GM23338 (cell line): ENCODE data around the gene MRPL34. TPM values are rescaled to one million over a fixed set of nuclear protein-coding genes. Genes with fewer than 3 reads are reported as not detected.

ENCODE experiments used
- ATAC-seq: fragments of 200-7000 bp; cut with Tn5 transposase; 3 replicates; pipeline ENCODE4 v1.9.1; 2020
- DNase-seq: peaks from one replicate; pipeline ENCODE4 v3.0.0-alpha.2; 2015; ENCODE audit warnings: low spot score
- H2AFZ ChIP-seq: fragments of 200-600 bp; sonication (generic); 2 replicates; pipeline ENCODE4 v1.8.0; 2016; ENCODE audit warnings: antibody characterized with exemption, mild to moderate bottlenecking, moderate library complexity
- H3F3A ChIP-seq: fragments of 200-600 bp; sonication (generic); replicated peaks from 2 replicates; pipeline ENCODE4 v1.8.0; 2017; ENCODE audit warnings: antibody characterized with exemption, mixed run types, low read depth
- H3K27ac ChIP-seq: fragments of 200-600 bp; sonication (generic); 2 replicates; pipeline ENCODE4 v1.6.1; 2016; ENCODE audit warnings: low read depth
- H3K27me3 ChIP-seq: fragments of 200-600 bp; sonication (generic); 2 replicates; pipeline ENCODE4 v1.8.0; 2016; ENCODE audit warnings: mild to moderate bottlenecking, mixed run types, moderate library complexity; ENCODE audit not compliant: insufficient read depth
- H3K36me3 ChIP-seq: fragments of 200-600 bp; sonication (generic); 2 replicates; pipeline ENCODE4 v1.8.0; 2016; ENCODE audit warnings: mild to moderate bottlenecking; ENCODE audit not compliant: insufficient read depth
- H3K4me1 ChIP-seq: fragments of 200-600 bp; sonication (generic); 2 replicates; pipeline ENCODE4 v1.8.0; 2016; ENCODE audit warnings: mild to moderate bottlenecking, moderate library complexity; ENCODE audit not compliant: insufficient read depth
- H3K4me2 ChIP-seq: fragments of 200-600 bp; sonication (generic); 2 replicates; pipeline ENCODE4 v1.7.1; 2017; ENCODE audit warnings: mixed run types
- H3K4me3 ChIP-seq: fragments of 200-600 bp; sonication (generic); 2 replicates; pipeline ENCODE4 v1.6.1; 2016; ENCODE audit warnings: mixed run types
- H3K79me2 ChIP-seq: fragments of 200-600 bp; sonication (generic); replicated peaks from 2 replicates; pipeline ENCODE4 v1.8.0; 2017; ENCODE audit warnings: mild to moderate bottlenecking; ENCODE audit not compliant: insufficient read depth
- H3K9me2 ChIP-seq: fragments of 200-600 bp; sonication (generic); 2 replicates; pipeline ENCODE4 v1.8.0; 2017; ENCODE audit not compliant: insufficient read depth
- H4K20me1 ChIP-seq: fragments of 200-600 bp; sonication (generic); replicated peaks from 2 replicates; pipeline ENCODE4 v1.8.0; 2017; ENCODE audit warnings: mild to moderate bottlenecking; ENCODE audit not compliant: insufficient read depth
- H3K27ac Mint-ChIP-seq: 2 replicates; pipeline ENCODE4 v1.8.0; 2020; ENCODE audit warnings: inconsistent platforms, mild to moderate bottlenecking, moderate library complexity, mixed read lengths
- H3K27me3 Mint-ChIP-seq: 3 replicates; pipeline ENCODE4 v1.8.0; 2022; ENCODE audit warnings: low read depth, mild to moderate bottlenecking, moderate library complexity, mixed read lengths, inconsistent platforms; ENCODE audit not compliant: insufficient read depth, poor library complexity
- H3K36me3 Mint-ChIP-seq: 3 replicates; pipeline ENCODE4 v1.8.0; 2021; ENCODE audit warnings: low read depth, mild to moderate bottlenecking, inconsistent platforms, moderate library complexity, mixed read lengths
- H3K4me1 Mint-ChIP-seq: 3 replicates; pipeline ENCODE4 v1.8.0; 2020; ENCODE audit warnings: mild to moderate bottlenecking, inconsistent platforms, mixed read lengths
- H3K4me3 Mint-ChIP-seq: 3 replicates; pipeline ENCODE4 v1.8.0; 2021; ENCODE audit warnings: moderate library complexity, mild to moderate bottlenecking, inconsistent platforms, mixed read lengths
- H3K9me3 Mint-ChIP-seq: 3 replicates; pipeline ENCODE4 v1.8.0; 2020; ENCODE audit warnings: moderate library complexity, mild to moderate bottlenecking, inconsistent platforms, mixed read lengths
- CREB1 ChIP-seq: fragments of 250-450 bp; sonication (Bioruptor Pico); IDR thresholded peaks from 2 replicates; pipeline ENCODE4 v1.5.0; 2020; ENCODE audit warnings: low read depth, mild to moderate bottlenecking, moderate library complexity
- EZH2 ChIP-seq: fragments of 200-600 bp; sonication (generic); IDR thresholded peaks from one replicate; pipeline ENCODE4 v1.8.0; 2017; ENCODE audit warnings: antibody characterized with exemption, mild to moderate bottlenecking, low read depth; ENCODE audit not compliant: unreplicated experiment
- EZH2phosphoT487 ChIP-seq: fragments of 200-600 bp; sonication (generic); IDR thresholded peaks from one replicate; pipeline ENCODE4 v1.8.1; 2018; ENCODE audit warnings: antibody characterized with exemption; ENCODE audit not compliant: unreplicated experiment
- JUNB ChIP-seq: IDR thresholded peaks from one replicate; pipeline ENCODE4 v1.6.1; 2016; ENCODE audit warnings: antibody characterized with exemption; ENCODE audit not compliant: unreplicated experiment
- NANOG ChIP-seq: IDR thresholded peaks from 2 replicates; pipeline ENCODE4 v1.6.1; 2016; ENCODE audit warnings: antibody characterized with exemption, borderline replicate concordance
- POLR2AphosphoS5 ChIP-seq: IDR thresholded peaks from 2 replicates; pipeline ENCODE4 v1.6.1; 2016; ENCODE audit warnings: antibody characterized with exemption, low read depth
- STAT1 ChIP-seq: IDR thresholded peaks from one replicate; pipeline ENCODE4 v1.6.1; 2016; ENCODE audit warnings: antibody characterized with exemption; ENCODE audit not compliant: unreplicated experiment
- ZNF114 ChIP-seq: fragments of 250-450 bp; sonication (Bioruptor Pico); IDR thresholded peaks from 2 replicates; pipeline ENCODE4 v1.5.0; 2020; ENCODE audit warnings: mild to moderate bottlenecking, moderate library complexity
- ZNF331 ChIP-seq: fragments of 250-450 bp; sonication (Bioruptor Pico); IDR thresholded peaks from 2 replicates; pipeline ENCODE4 v1.5.0; 2020; ENCODE audit warnings: low read depth, mild to moderate bottlenecking, moderate library complexity
- polyA plus RNA-seq: library from polyadenylated mRNA; unstranded; fragments of >200 nt; fragmentation: Nextera tagmentation; extraction: Ambion mirVana; gene quantifications from 2 replicates; pipeline ENCODE4 v1.2.1, GENCODE V29; 2016
- total RNA-seq: library from RNA; depleted of rRNA; stranded (reverse); fragments of >200 nt; shearing (Covaris generic); gene quantifications from 2 replicates; pipeline ENCODE4 v1.2.3, GENCODE V29; 2014
- TF ChIP-seq, protein P1 (sequence below): IDR thresholded peaks from 2 replicates; pipeline ENCODE4 v1.6.1; 2016; ENCODE audit warnings: antibody characterized with exemption
- TF ChIP-seq, protein P2 (sequence below): fragments of 250-450 bp; sonication (Bioruptor Pico); IDR thresholded peaks from 2 replicates; pipeline ENCODE4 v1.5.0; 2020; ENCODE audit warnings: mild to moderate bottlenecking, moderate library complexity
- TF ChIP-seq, protein P3 (sequence below): IDR thresholded peaks from one replicate; pipeline ENCODE4 v1.6.1; 2018; ENCODE audit warnings: antibody characterized with exemption; ENCODE audit not compliant: unreplicated experiment
- TF ChIP-seq, protein P4 (sequence below), 2 experiments: fragments of 200-600 bp in 1 of 2; sonication (generic) in 1 of 2; conservative IDR thresholded peaks; 2 replicates each; pipeline versions ENCODE4 v1.5.1 to v1.6.1; 2016 to 2017; ENCODE audit warnings: antibody characterized with exemption in 2 of 2, low read depth in 2 of 2, mild to moderate bottlenecking in 2 of 2, moderate library complexity in 1 of 2

MRPL34 gene
- total and polyA plus RNA-seq, 2 experiments from 2014 or later = 59.9 to 266 TPM

DNA sequence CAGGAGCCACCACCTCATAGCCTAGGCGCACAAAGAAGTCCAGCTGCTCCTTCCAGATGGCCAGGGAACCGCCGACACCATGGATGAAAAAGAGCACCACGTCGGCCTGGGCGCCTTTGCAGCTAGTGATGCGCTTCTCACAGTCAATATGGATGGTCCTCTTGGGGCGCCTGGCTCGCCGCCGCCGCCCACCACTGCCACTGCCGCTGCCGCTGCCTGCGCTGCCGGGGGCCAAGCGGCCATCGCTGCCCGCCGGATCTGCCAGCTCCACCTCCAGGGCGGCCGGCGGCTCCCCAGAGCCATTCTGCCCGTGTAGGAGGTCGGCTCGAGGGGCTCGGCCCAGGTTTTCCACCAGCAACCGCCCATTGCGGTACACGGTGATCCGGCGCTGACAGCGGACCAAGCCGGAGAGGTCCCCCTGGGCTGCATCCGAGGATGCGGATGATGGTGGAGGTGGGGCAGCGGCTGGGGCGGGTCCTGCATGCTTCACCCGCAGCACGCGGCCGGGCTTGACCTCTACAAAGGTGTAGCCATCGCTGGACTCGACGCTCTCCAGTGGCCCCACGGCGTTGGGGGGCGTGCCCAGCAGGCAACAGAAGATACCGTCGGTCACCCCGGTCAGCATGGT is 4.6 kb upstream of the MRPL34 start:
- peaks cover 29% of the 10 kb centered on the region for H3F3A ChIP-seq

More for the DNA sequence above, 4.6 kb upstream of the MRPL34 start:
- DNase-seq = no peak
- Histone ChIP-seq H3K27me3 (no peaks in the 10 kb centered on the region), H3K9me2 (no peaks in the 10 kb centered on the region), H3K27ac (no peak overlapping the region), H2AFZ (no peak overlapping the region), H3K4me2 (no peak overlapping the region), H3K79me2 (peaks cover 7% of the 10 kb centered on the region), H4K20me1 (peaks cover 3% of the 10 kb centered on the region), H3K4me1 (peaks cover 28% of the 10 kb centered on the region), H3K36me3 (no peaks in the 10 kb centered on the region; the same call in 1 of the 2 replicates), H3K4me3 (no peak overlapping the region)
- Mint-ChIP-seq H3K4me1 (peaks cover 27% of the 10 kb centered on the region), H3K4me3 (peak overlapping the region; percentile 20; the same call in 2 of the 3 replicates), H3K27me3 (peaks cover 20% of the 10 kb centered on the region), H3K36me3 (peaks cover 25% of the 10 kb centered on the region), H3K27ac (no peak overlapping the region), H3K9me3 (peaks cover 10% of the 10 kb centered on the region)
- TF ChIP-seq, protein P1, sequence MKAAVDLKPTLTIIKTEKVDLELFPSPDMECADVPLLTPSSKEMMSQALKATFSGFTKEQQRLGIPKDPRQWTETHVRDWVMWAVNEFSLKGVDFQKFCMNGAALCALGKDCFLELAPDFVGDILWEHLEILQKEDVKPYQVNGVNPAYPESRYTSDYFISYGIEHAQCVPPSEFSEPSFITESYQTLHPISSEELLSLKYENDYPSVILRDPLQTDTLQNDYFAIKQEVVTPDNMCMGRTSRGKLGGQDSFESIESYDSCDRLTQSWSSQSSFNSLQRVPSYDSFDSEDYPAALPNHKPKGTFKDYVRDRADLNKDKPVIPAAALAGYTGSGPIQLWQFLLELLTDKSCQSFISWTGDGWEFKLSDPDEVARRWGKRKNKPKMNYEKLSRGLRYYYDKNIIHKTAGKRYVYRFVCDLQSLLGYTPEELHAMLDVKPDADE = no peak
- TF ChIP-seq POLR2AphosphoS5 (no peak), STAT1 (no peak), ZNF114 (CRISPR knock-in tag) (no peak), EZH2 (no peak), CREB1 (CRISPR knock-in tag) (no peak), EZH2phosphoT487 (no peak), ZNF331 (CRISPR knock-in tag) (no peak), NANOG (no peak), JUNB (no peak)
- TF ChIP-seq, protein P2, sequence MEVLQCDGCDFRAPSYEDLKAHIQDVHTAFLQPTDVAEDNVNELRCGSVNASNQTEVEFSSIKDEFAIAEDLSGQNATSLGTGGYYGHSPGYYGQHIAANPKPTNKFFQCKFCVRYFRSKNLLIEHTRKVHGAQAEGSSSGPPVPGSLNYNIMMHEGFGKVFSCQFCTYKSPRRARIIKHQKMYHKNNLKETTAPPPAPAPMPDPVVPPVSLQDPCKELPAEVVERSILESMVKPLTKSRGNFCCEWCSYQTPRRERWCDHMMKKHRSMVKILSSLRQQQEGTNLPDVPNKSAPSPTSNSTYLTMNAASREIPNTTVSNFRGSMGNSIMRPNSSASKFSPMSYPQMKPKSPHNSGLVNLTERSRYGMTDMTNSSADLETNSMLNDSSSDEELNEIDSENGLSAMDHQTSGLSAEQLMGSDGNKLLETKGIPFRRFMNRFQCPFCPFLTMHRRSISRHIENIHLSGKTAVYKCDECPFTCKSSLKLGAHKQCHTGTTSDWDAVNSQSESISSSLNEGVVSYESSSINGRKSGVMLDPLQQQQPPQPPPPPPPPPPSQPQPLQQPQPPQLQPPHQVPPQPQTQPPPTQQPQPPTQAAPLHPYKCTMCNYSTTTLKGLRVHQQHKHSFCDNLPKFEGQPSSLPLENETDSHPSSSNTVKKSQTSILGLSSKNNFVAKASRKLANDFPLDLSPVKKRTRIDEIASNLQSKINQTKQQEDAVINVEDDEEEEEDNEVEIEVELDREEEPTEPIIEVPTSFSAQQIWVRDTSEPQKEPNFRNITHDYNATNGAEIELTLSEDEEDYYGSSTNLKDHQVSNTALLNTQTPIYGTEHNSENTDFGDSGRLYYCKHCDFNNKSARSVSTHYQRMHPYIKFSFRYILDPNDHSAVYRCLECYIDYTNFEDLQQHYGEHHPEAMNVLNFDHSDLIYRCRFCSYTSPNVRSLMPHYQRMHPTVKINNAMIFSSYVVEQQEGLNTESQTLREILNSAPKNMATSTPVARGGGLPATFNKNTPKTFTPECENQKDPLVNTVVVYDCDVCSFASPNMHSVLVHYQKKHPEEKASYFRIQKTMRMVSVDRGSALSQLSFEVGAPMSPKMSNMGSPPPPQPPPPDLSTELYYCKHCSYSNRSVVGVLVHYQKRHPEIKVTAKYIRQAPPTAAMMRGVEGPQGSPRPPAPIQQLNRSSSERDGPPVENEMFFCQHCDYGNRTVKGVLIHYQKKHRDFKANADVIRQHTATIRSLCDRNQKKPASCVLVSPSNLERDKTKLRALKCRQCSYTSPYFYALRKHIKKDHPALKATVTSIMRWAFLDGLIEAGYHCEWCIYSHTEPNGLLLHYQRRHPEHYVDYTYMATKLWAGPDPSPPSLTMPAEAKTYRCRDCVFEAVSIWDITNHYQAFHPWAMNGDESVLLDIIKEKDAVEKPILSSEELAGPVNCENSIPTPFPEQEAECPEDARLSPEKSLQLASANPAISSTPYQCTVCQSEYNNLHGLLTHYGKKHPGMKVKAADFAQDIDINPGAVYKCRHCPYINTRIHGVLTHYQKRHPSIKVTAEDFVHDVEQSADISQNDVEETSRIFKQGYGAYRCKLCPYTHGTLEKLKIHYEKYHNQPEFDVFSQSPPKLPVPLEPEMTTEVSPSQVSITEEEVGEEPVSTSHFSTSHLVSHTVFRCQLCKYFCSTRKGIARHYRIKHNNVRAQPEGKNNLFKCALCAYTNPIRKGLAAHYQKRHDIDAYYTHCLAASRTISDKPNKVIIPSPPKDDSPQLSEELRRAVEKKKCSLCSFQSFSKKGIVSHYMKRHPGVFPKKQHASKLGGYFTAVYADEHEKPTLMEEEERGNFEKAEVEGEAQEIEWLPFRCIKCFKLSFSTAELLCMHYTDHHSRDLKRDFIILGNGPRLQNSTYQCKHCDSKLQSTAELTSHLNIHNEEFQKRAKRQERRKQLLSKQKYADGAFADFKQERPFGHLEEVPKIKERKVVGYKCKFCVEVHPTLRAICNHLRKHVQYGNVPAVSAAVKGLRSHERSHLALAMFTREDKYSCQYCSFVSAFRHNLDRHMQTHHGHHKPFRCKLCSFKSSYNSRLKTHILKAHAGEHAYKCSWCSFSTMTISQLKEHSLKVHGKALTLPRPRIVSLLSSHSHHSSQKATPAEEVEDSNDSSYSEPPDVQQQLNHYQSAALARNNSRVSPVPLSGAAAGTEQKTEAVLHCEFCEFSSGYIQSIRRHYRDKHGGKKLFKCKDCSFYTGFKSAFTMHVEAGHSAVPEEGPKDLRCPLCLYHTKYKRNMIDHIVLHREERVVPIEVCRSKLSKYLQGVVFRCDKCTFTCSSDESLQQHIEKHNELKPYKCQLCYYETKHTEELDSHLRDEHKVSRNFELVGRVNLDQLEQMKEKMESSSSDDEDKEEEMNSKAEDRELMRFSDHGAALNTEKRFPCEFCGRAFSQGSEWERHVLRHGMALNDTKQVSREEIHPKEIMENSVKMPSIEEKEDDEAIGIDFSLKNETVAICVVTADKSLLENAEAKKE (CRISPR knock-in tag) = no peak
- TF ChIP-seq, protein P3, sequence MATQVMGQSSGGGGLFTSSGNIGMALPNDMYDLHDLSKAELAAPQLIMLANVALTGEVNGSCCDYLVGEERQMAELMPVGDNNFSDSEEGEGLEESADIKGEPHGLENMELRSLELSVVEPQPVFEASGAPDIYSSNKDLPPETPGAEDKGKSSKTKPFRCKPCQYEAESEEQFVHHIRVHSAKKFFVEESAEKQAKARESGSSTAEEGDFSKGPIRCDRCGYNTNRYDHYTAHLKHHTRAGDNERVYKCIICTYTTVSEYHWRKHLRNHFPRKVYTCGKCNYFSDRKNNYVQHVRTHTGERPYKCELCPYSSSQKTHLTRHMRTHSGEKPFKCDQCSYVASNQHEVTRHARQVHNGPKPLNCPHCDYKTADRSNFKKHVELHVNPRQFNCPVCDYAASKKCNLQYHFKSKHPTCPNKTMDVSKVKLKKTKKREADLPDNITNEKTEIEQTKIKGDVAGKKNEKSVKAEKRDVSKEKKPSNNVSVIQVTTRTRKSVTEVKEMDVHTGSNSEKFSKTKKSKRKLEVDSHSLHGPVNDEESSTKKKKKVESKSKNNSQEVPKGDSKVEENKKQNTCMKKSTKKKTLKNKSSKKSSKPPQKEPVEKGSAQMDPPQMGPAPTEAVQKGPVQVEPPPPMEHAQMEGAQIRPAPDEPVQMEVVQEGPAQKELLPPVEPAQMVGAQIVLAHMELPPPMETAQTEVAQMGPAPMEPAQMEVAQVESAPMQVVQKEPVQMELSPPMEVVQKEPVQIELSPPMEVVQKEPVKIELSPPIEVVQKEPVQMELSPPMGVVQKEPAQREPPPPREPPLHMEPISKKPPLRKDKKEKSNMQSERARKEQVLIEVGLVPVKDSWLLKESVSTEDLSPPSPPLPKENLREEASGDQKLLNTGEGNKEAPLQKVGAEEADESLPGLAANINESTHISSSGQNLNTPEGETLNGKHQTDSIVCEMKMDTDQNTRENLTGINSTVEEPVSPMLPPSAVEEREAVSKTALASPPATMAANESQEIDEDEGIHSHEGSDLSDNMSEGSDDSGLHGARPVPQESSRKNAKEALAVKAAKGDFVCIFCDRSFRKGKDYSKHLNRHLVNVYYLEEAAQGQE = no peak
- TF ChIP-seq, protein P4, sequence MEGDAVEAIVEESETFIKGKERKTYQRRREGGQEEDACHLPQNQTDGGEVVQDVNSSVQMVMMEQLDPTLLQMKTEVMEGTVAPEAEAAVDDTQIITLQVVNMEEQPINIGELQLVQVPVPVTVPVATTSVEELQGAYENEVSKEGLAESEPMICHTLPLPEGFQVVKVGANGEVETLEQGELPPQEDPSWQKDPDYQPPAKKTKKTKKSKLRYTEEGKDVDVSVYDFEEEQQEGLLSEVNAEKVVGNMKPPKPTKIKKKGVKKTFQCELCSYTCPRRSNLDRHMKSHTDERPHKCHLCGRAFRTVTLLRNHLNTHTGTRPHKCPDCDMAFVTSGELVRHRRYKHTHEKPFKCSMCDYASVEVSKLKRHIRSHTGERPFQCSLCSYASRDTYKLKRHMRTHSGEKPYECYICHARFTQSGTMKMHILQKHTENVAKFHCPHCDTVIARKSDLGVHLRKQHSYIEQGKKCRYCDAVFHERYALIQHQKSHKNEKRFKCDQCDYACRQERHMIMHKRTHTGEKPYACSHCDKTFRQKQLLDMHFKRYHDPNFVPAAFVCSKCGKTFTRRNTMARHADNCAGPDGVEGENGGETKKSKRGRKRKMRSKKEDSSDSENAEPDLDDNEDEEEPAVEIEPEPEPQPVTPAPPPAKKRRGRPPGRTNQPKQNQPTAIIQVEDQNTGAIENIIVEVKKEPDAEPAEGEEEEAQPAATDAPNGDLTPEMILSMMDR (conservative IDR thresholded peaks at IDR 0.05; ENCODE audit: low read depth in 2 of 2) = no peak
- no peak for ATAC-seq
